ENCODE results near the gene CABP4.
A peak's percentile ranks its signal among the peaks of the same experiment; 100 is the strongest.

Gene CABP4

DNA sequence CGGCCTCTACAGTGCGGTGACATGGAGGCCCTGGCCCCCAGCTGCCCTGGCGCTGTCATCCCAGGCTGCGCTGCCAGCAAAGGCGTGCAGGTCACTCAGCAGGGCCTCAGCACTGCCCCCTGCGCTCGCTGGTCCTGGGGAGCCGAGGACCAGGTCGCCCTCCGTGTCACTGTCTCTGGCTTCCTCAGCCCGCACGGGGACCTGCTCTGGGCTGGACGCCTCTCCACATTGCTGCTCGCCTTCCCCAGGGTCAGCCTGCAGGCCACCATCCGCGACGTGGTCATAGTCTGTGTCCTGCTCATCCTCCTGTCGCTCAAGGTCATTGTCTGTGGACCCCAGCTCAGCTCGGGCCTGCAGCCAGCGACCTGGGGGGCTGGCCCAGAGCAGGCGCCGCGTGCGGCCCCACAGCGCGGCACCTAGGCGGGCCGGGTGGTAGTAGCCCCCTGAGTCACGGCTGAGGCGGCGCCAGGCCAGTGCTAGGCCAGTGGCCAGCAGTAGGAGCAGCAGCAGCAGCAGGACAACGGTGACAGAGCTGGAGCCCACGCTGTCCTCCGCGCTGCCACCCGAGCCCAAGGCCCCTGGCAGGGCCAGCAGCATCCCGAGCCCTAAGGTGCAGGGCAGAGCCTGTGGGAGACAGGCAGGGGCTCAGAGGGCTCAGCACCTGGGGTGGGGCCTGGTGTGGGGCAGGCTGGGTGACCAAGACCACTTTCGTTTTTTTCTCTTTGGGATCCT, 19.3 kb upstream of the CABP4 start:
- DNase-seq (ENCODE audit: low read depth in 3 of 3): no peak

- DNase-seq (ENCODE audit: low read depth in 3 of 3): peak; percentile 64 to 80 (median 67)
These were observed 18.6 kb upstream of the CABP4 start for GRCh38 chr11:67436459-67437081.

- DNase-seq (ENCODE audit: low read depth in 3 of 3): peak in 1 of 3 donors; percentile 40
These were observed 17.9 kb upstream of the CABP4 start, which contains the start of gene PTPRCAP for GRCh38 chr11:67437082-67437808. PTPRCAP (minus strand) TSS chr11:67437682; CDS start chr11:67437619, 63 bp downstream.

DNA sequence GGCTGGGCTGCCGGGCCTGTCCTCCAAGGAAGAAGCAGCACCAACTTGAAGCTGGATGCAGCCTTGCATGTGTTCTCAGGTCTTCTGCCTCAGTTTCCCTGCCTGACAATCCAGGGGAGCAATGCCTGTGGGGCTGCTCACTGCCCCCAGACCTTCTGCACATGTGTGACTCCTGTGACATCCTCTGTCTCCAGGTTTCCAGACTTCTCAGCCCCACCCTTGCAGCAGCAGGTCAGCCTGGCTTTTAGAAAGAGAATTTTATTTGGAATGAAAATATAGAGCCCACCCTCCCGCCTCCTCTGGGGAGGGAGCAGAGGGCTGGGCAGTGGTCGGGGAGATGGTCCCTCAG, 17.4 kb upstream of the CABP4 start:
- DNase-seq (ENCODE audit: low read depth in 3 of 3): no peak

DNA sequence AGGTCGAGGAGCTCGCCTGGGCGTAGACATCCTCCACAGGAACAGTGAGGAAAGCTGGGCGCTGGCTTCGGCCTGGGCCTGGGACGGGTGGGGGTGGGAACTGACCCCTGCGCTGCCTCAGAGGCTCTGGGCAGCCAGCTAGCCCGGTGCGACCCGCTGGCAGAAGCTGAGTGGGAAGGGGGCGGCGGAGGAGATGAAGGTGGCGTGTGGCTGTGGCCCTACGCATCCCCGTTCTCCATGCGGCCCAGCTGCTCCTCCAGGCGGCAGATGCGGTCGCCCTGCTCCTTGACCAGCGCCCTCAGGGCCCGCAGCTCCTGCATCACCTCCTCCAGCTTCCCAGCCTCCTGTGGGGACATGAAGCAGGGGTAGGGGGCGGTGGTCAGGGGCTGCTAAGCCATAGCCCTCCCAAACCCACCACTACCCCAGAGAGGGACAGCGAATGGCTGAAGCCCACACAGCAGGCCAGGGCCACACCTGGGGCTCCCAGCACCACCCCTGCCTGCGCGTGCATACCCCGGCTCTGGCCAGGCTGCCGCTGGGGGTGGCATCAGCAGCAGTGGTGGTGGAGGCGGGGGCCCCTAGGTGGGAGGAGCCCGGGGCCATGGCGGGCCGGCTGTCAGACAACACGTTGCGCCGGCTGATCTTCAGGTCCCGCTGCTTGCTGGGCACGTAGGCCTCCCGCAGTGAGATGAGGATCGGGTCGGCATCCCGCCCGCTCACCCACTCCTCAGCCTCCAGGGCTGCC, 16.8 kb upstream of the CABP4 start:
- DNase-seq (ENCODE audit: low read depth in 3 of 3): peak; percentile 64 to 87 (median 80)

- no peak for DNase-seq (ENCODE audit: low read depth in 3 of 3)
These were observed 15.6 kb upstream of the CABP4 start for GRCh38 chr11:67439321-67440228.

- DNase-seq (ENCODE audit: low read depth in 3 of 3): no peak
These were observed 14.7 kb upstream of the CABP4 start for GRCh38 chr11:67440229-67441097.

DNA sequence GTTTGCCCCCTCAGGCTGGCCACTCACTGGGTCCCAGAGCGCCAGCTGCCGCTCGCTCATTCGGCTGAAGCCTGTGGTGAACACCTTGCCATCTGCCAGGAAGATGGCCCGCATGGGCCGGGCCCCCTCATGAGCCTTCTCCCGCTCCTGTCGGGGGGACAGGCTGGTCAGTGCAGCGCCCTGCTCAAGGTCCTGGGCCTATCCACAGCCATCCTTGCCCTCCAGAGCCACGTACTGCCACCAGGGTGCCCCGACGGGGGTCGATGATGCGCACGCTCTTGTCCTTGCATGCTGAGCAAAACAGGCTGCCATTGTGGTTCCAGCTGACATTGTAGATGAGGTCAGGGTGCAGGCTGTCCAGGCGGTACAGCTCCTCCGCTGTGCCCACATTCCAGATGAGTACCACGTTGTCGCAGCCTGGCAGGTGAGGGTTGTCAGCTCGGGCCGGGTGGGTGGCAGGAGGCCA, 14.0 kb upstream of the CABP4 start:
- DNase-seq (ENCODE audit: low read depth in 3 of 3): no peak

- no peak for DNase-seq (ENCODE audit: low read depth in 3 of 3)
These were observed 13.3 kb upstream of the CABP4 start for GRCh38 chr11:67441731-67442351.

DNA sequence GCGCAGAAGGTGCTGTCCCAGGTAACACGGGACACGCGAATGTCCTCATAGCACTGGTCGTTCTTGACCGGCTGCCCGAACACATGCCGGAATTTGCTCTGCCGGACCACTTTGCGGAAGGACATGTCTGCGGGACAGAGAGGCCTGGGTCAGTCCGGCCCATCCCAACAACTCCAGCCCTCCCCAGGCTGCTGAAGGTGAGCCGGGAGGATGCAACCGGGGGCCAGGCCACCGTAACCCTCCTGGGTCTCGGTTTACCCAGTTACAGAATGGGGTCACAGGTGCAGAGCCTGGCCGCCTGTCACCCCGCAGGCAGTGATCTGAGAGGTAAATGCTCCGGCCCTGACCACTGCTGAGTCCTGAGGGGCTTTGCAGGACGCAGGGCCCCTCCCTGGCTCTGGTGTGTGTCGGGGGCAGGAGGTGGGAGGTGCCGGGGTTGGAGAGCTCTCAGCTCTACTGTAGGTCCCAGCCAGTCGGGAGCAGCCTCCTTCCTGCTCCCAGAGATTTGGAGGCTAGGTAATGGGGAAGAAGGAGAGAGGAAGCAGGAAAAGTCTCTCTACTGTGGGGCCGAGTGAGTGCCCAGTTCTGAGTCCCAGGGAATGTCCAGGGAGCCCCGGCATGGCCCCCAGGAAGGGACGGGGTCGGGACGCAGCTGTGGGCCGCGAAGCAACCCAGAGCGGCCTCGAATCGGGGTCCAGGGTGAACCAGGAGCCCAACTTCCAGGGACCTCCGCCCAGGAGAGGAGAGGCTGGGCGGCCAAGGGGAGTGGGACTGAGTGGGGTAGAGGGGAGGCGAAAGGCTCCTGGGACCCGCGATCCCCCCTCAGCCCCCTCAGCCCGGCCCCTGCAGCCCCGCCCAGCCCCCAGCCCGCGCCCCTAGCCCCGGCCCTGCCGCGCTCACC, 12.4 kb upstream of the CABP4 start:
- no peak for DNase-seq (ENCODE audit: low read depth in 3 of 3)

- DNase-seq (ENCODE audit: low read depth in 3 of 3): no peak
These were observed 9.6 kb upstream of the CABP4 start for GRCh38 chr11:67445515-67445914.

GRCh38 chr11:67448220-67448609, 6.9 kb upstream of the CABP4 start:
- DNase-seq (ENCODE audit: low read depth in 3 of 3): no peak

- DNase-seq (ENCODE audit: low read depth in 3 of 3): no peak
These were observed 5.9 kb upstream of the CABP4 start for GRCh38 chr11:67449116-67449844.

DNA sequence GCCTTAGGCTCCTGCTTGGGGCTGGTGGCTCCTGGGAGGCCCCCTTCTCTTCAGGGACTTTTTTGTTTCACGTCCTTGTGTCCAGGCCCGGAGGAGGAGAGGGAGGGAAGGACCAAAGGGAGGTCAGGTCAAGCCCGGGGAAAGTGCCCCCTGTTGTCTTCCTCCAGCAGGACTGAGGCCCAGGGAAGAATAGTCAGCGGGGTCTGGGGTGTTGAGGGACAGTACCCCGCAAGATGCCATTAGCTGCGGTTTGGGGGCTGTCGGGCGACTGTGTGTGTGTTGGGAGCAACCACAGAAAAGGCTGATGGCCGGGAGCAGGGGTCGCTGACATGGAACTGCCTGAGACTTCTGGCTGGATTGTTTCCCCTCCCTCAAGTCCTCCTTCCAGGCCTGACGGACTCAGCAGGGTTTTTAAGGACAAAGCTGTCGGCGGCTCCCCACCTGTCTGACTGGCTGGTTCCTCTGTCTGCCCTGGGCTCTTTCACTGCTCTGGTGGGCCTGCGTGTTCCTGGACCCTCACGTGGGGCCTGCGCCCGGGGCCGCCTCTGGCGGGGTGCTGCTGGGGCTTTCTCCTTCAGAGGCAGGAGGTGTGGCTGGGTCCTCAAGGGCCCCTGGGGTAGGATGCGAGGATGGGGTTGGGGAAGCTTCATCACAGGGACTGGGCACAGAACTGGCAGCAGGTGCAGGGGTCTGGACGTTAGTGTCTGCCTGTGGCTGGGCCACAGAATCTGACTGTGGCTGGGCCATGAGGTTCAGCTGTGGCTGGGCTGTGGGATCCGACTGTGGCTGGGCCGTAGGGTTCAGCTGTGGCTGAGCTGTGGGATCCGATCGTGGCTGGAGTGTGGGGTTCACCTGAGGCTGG, 4.1 kb upstream of the CABP4 start:
- DNase-seq (ENCODE audit: low read depth in 3 of 3): no peak

DNA sequence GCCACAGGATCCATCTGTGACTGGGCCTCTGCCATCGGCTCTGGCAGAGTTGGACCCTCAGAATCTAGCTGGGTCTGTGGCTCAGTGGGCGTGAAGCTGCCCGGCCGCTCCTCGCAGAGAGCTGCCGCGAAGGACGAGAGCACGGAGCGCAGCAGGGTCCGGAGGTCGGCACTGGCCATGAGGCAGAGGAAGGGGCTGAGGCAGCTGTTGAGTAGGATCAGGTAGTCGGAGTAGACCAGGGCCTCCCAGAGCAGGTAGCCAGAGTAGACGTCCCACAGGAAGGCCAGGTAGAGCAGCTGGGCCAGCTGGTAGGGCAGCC, 3.5 kb upstream of the CABP4 start:
- no peak for DNase-seq (ENCODE audit: low read depth in 3 of 3)

DNA sequence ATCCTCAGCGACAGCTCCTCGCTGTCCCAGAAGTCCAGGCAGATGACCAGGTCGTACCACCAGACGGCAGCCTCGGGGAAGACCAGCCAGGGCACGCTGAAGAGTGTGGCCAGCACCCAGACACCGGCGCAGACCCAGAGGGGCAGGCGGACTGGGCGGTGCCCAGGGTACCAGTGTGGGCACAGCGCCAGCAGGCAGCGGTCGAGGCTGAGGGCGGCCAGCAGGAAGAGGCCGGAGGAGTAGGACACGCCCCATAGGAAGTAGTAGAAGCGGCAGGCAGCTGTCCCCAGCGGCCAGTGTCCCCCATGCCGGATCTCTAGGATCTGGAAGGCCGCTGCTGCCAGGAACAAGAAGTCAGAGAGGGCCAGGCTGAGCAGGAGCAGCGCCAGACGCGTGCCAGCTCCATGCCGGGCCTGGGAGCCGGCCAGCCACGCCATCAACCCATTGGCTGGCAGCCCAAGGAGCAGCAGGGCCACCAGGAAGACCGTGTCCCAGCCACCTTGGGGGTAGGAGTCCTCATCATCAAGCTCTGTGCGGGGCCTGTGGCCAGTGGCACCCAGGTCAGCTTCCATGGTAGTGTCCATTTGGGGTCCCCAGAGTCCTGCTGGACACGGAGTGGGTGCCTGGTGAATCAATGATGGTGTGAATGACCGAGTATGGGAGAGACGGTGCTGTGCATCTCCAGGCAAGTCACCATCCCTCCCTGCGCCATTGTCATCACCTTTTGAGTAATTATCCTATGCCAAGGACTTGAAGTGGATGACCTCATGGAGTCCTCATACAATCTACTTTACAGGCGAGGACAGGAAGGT, 2.8 kb upstream of the CABP4 start, which contains the start of gene GPR152:
Gene GPR152 (minus strand): TSS at position 589 of the 812 bp plus-strand sequence. CDS start 5 bp downstream, at position 584.
- DNase-seq (ENCODE audit: low read depth in 3 of 3): no peak
